GM18498 (cell line): ENCODE results near the gene GAK.
"Not testable (repeated sequence)": the region's sequence is repeated elsewhere in the genome, so short reads cannot be mapped to it uniquely, and the experiment has no call there.

Experiments
- ATAC-seq: cut with Tn5 transposase; IDR thresholded peaks from one replicate; pipeline ENCODE4 v1.9.1; 2021; ENCODE audit warnings: mild to moderate bottlenecking, moderate library complexity; ENCODE audit not compliant: unreplicated experiment

The GAK gene

GRCh38 chr4:821181-821591 is 110.9 kb downstream of the GAK start:
- no peak for ATAC-seq

GRCh38 chr4:820230-821172 is 111.6 kb downstream of the GAK start:
- no peak for ATAC-seq

GRCh38 chr4:819401-820229 is 112.5 kb downstream of the GAK start:
- ATAC-seq, result no peak

GRCh38 chr4:818106-818921 is 113.8 kb downstream of the GAK start:
- no peak for ATAC-seq

GRCh38 chr4:815464-816146 is 116.5 kb downstream of the GAK start:
- ATAC-seq, result no peak

GRCh38 chr4:814312-814850 is 117.7 kb downstream of the GAK start:
- no peak for ATAC-seq

- no peak for ATAC-seq
Observed at GRCh38 chr4:813900-814299, 118.2 kb downstream of the GAK start.

- no peak for ATAC-seq
Observed at GRCh38 chr4:808860-809570, 123.1 kb downstream of the GAK start.

- no peak for ATAC-seq
Observed at GRCh38 chr4:807792-808191, 124.3 kb downstream of the GAK start.

GRCh38 chr4:806979-807378 is 125.1 kb downstream of the GAK start:
- ATAC-seq, result not testable (repeated sequence)

GRCh38 chr4:804804-805203 is 127.3 kb downstream of the GAK start:
- ATAC-seq, result no peak

GRCh38 chr4:803884-804283 is 128.2 kb downstream of the GAK start:
- ATAC-seq, result no peak

GRCh38 chr4:801436-802124 is 130.5 kb downstream of the GAK start:
- ATAC-seq, result no peak
